H1 (cell line): ENCODE results near the gene FUBP3. TPM values are rescaled to one million over a fixed set of nuclear protein-coding genes. Genes with fewer than 3 reads are reported as not detected.

Source experiments
- CBX8 ChIP-seq: fragments of 300-800, 300-1000 bp; sonication (generic); IDR thresholded peaks from 2 replicates; pipeline ENCODE4 v1.7.1; 2016; ENCODE audit warnings: low read depth, low read length, borderline replicate concordance
- CHD1 ChIP-seq: IDR thresholded peaks from 2 replicates; pipeline ENCODE4 v1.6.1; 2012; ENCODE audit warnings: low read depth, low read length, improper control_type of control experiment
- CREB1 ChIP-seq: IDR thresholded peaks from 2 replicates; pipeline ENCODE4 v1.6.1; 2012; ENCODE audit warnings: inconsistent platforms
- CTBP2 ChIP-seq: IDR thresholded peaks from 2 replicates; pipeline ENCODE4 v1.7.0; 2011; ENCODE audit warnings: borderline replicate concordance, mild to moderate bottlenecking, moderate library complexity, mixed read lengths, low read length; ENCODE audit not compliant: insufficient read depth, insufficient read length
- EZH2 ChIP-seq: fragments of 200-600 bp; sonication (generic); IDR thresholded peaks from 2 replicates; pipeline ENCODE4 v1.7.1; 2012; ENCODE audit warnings: low read depth, mild to moderate bottlenecking, moderate library complexity, low read length, inconsistent platforms; ENCODE audit not compliant: severe bottlenecking
- GTF2F1 ChIP-seq: IDR thresholded peaks from 2 replicates; pipeline ENCODE4 v1.6.1; 2012; ENCODE audit warnings: low read depth, low read length, improper control_type of control experiment, borderline replicate concordance
- KDM1A ChIP-seq: fragments of 200-600, 300-600 bp; sonication (generic); IDR thresholded peaks from 2 replicates; pipeline ENCODE4 v1.7.1; 2016; ENCODE audit warnings: mild to moderate bottlenecking, low read length, borderline replicate concordance
- KDM5A ChIP-seq: fragments of 200-600 bp; IDR thresholded peaks from 2 replicates; pipeline ENCODE4 v1.7.1; 2012; ENCODE audit warnings: mild to moderate bottlenecking, low read length, inconsistent platforms, mixed read lengths
- POLR2A ChIP-seq, 2 experiments: IDR thresholded peaks; 1 replicate in 1 of 2; 2 replicates in 1 of 2; pipeline ENCODE4 v1.6.1; 2011; ENCODE audit warnings: low read depth in 2 of 2, low read length in 2 of 2, mild to moderate bottlenecking in 2 of 2; ENCODE audit errors: control extremely low read depth in 1 of 2
- POU5F1 ChIP-seq: IDR thresholded peaks from 2 replicates; pipeline ENCODE4 v1.6.1; 2011; ENCODE audit warnings: low read depth, mild to moderate bottlenecking, low read length, moderate library complexity
- RAD21 ChIP-seq, 2 experiments: IDR thresholded peaks in 1 of 2; conservative IDR thresholded peaks in 1 of 2; 2 replicates each; pipeline ENCODE4 v1.6.1; 2011; ENCODE audit warnings: low read depth in 2 of 2, low read length in 2 of 2, improper control_type of control experiment in 1 of 2, inconsistent platforms in 1 of 2, mild to moderate bottlenecking in 1 of 2, moderate library complexity in 1 of 2
- RBBP5 ChIP-seq: IDR thresholded peaks from 2 replicates; pipeline ENCODE4 v1.7.1; 2012; ENCODE audit warnings: low read depth, mild to moderate bottlenecking, inconsistent platforms, low read length, moderate library complexity, borderline replicate concordance
- RNF2 ChIP-seq: fragments of 200-900, 300-1000 bp; sonication (generic); IDR thresholded peaks from 2 replicates; pipeline ENCODE4 v1.7.1; 2016; ENCODE audit warnings: borderline replicate concordance, low read depth, mild to moderate bottlenecking, antibody characterized with exemption, low read length; ENCODE audit not compliant: poor library complexity, severe bottlenecking; ENCODE audit errors: missing control alignments
- SAP30 ChIP-seq: fragments of 300-600 bp; sonication (generic); IDR thresholded peaks from 2 replicates; pipeline ENCODE4 v1.7.1; 2012; ENCODE audit warnings: low read length, moderate library complexity, mild to moderate bottlenecking, inconsistent platforms; ENCODE audit not compliant: insufficient read depth, insufficient replicate concordance
- SIX5 ChIP-seq: IDR thresholded peaks from 2 replicates; pipeline ENCODE4 v1.6.1; 2011; ENCODE audit warnings: mild to moderate bottlenecking, low read depth, low read length
- SUZ12 ChIP-seq: fragments of 200-600 bp; sonication (generic); IDR thresholded peaks from 2 replicates; pipeline ENCODE4 v1.6.1; 2012; ENCODE audit warnings: mild to moderate bottlenecking, inconsistent platforms, low read length, moderate library complexity, mixed read lengths
- USF2 ChIP-seq: IDR thresholded peaks from 2 replicates; pipeline ENCODE4 v1.6.1; 2011; ENCODE audit warnings: low read length, improper control_type of control experiment
- ZNF274 ChIP-seq: IDR thresholded peaks from 2 replicates; pipeline ENCODE4 v1.7.0; 2012; ENCODE audit warnings: low read length, borderline replicate concordance; ENCODE audit errors: extremely low read depth
- polyA plus RNA-seq, 7 experiments: library from polyadenylated mRNA; depleted of rRNA in 3 of 7; stranded (reverse) in 5 of 7; unstranded in 2 of 7; fragments of >200 nt in 5 of 7; fragments of 200-250 nt in 2 of 7; gene quantifications; 1 replicate in 5 of 7; 2 replicates in 1 of 7; 4 replicates in 1 of 7; pipeline versions ENCODE4 v1.2.1 to v1.2.3, GENCODE V29; 2011 to 2013; ENCODE audit warnings: missing spikeins in 2 of 7, mixed read lengths in 2 of 7
- total RNA-seq: library from RNA; stranded (reverse); fragmentation: NEBNext Ultra II Directional; extraction: Animal tissue kit (Norgen Biotek cat#: 25700); gene quantifications from 2 replicates; pipeline ENCODE4 v1.2.1, GENCODE V29; 2021

Gene FUBP3
- total and polyA plus RNA-seq, 2 of the 8 experiments (the other 6 are each of a cell fraction or from before 2014, with no cell fraction given), result 23.7 to 76.4 TPM

- peak; percentile 57 for TF ChIP-seq SUZ12
- TF ChIP-seq GTF2F1, result no peak
- peak; percentile 71 for TF ChIP-seq RNF2
- peak; percentile 21 to 46; a peak in 2 of 4 replicates for TF ChIP-seq RAD21 (IDR thresholded peaks at IDR 0.05 in 1 of 2, conservative IDR thresholded peaks at IDR 0.05 in 1 of 2; ENCODE audit: low read depth in 2 of 2, low read length in 2 of 2)
- TF ChIP-seq CHD1, result no peak
- peak; percentile 51 for TF ChIP-seq CTBP2
- no peak for TF ChIP-seq KDM5A
- TF ChIP-seq USF2, result no peak
- TF ChIP-seq EZH2, result peak; percentile 84
- no peak for TF ChIP-seq KDM1A
- no peak for TF ChIP-seq ZNF274
- no peak for TF ChIP-seq CREB1
- TF ChIP-seq SAP30, result no peak
- no peak for TF ChIP-seq SIX5
- no peak for TF ChIP-seq POLR2A (IDR thresholded peaks at IDR 0.05; ENCODE audit: control extremely low read depth in 1 of 2, low read depth in 2 of 2, low read length in 2 of 2)
- no peak; the same call in 1 of the 2 replicates for TF ChIP-seq CBX8
- no peak for TF ChIP-seq RBBP5
- no peak for TF ChIP-seq POU5F1
Measured at GRCh38 chr9:130662099-130662969, 83.0 kb downstream of the FUBP3 start (continued).
